ENCODE measurements around the gene HERPUD2.
"Not testable (repeated sequence)": the region's sequence is repeated elsewhere in the genome, so short reads cannot be mapped to it uniquely, and the experiment has no call there.

Gene HERPUD2

DNA sequence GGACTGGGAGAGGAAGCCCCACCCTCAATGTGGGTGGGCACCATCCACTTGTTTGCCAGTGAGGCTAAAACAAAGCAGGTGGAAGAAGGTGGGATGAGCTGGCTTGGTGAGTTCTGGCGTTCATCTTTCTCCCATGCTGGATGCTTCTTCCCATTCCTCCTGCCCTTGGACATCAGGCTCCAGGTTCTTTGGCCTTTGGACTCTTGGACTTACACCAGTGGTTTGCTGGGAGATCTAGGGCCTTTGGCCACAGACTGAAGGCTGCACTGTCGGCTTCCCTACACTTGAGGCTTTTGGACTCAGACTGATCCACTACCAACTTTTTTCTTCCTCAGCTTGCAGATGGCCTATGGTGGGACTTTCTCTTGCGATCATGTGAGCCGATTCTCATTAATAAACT, 106.3 kb downstream of the HERPUD2 start:
- H3K4me2 ChIP-seq (ENCODE audit: insufficient read depth, low read length): no peak overlapping the region
- H3K36me3 ChIP-seq (ENCODE audit: insufficient read depth, low read length): no peaks in the 10 kb centered on the region
- no peaks in the 10 kb centered on the region for H3K4me1 ChIP-seq (ENCODE audit: insufficient read depth, low read length)
- H3K79me2 ChIP-seq (ENCODE audit: insufficient read depth, low read length): no peaks in the 10 kb centered on the region
- H3K27me3 ChIP-seq (ENCODE audit: insufficient read depth, low read length, poor library complexity): peaks cover 2% of the 10 kb centered on the region
- no peaks in the 10 kb centered on the region for H4K20me1 ChIP-seq (ENCODE audit: insufficient read depth, low read length)
- H3K27ac ChIP-seq (ENCODE audit: low read length): no peak overlapping the region
- H3K9ac ChIP-seq (ENCODE audit: low read depth, low read length): no peak overlapping the region
- ATAC-seq (ENCODE audit: insufficient read depth, low read depth): no peak
- no peak overlapping the region for H3K4me3 ChIP-seq (ENCODE audit: low read depth in 1 of 2, low read length in 2 of 2)
- DNase-seq: no peak
- H3K9me3 ChIP-seq (ENCODE audit: insufficient read depth, low read length, severe bottlenecking): no peaks in the 10 kb centered on the region
- TF ChIP-seq CTCF (IDR thresholded peaks at IDR 0.05; ENCODE audit: borderline replicate concordance, extremely low read depth, low read length, poor library complexity, severe bottlenecking) (no peak), EZH2 (IDR thresholded peaks at IDR 0.05; ENCODE audit: borderline replicate concordance, low read depth, low read length, severe bottlenecking) (no peak)
- no peak overlapping the region for H2AFZ ChIP-seq (ENCODE audit: low read depth, low read length)

DNA sequence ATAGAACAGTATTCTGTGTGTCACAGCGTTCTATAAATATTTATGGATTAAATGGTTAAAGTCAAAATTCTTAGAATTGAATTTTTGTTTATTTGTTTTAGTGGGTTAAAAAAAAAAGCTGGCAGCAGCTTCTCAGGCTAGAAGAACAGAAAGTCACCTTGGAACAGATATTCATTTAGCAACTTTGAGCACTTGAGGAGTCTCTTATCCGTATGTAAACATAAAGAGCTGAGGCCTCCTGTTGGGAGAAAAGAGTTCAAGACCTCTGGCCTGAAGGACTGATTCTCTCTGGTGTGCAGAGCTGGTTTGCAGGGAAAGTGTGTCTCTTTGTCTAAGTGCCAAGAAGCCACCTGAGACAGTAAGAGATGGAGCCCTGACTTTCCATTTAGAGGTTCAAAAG, 109.9 kb downstream of the HERPUD2 start:
- Histone ChIP-seq H3K79me2 (ENCODE audit: insufficient read depth, low read length) (no peaks in the 10 kb centered on the region), H3K4me2 (ENCODE audit: insufficient read depth, low read length) (no peak overlapping the region), H3K36me3 (ENCODE audit: insufficient read depth, low read length) (no peaks in the 10 kb centered on the region), H2AFZ (ENCODE audit: low read depth, low read length) (no peak overlapping the region), H4K20me1 (ENCODE audit: insufficient read depth, low read length) (no peaks in the 10 kb centered on the region), H3K27ac (ENCODE audit: low read length) (no peak overlapping the region), H3K4me1 (ENCODE audit: insufficient read depth, low read length) (no peaks in the 10 kb centered on the region), H3K9me3 (ENCODE audit: insufficient read depth, low read length, severe bottlenecking) (no peaks in the 10 kb centered on the region), H3K4me3 (ENCODE audit: low read depth in 1 of 2, low read length in 2 of 2) (no peak overlapping the region), H3K9ac (ENCODE audit: low read depth, low read length) (no peak overlapping the region), H3K27me3 (ENCODE audit: insufficient read depth, low read length, poor library complexity) (peaks cover 2% of the 10 kb centered on the region)
- ATAC-seq (ENCODE audit: insufficient read depth, low read depth) (no peak), DNase-seq (no peak)
- TF ChIP-seq CTCF (IDR thresholded peaks at IDR 0.05; ENCODE audit: borderline replicate concordance, extremely low read depth, low read length, poor library complexity, severe bottlenecking) (no peak), EZH2 (IDR thresholded peaks at IDR 0.05; ENCODE audit: borderline replicate concordance, low read depth, low read length, severe bottlenecking) (no peak)

- not testable (repeated sequence) for H3K9ac ChIP-seq (ENCODE audit: low read depth, low read length); DNase-seq; H3K4me3 ChIP-seq (ENCODE audit: low read depth in 1 of 2, low read length in 2 of 2); ATAC-seq (ENCODE audit: insufficient read depth, low read depth); H3K4me1 ChIP-seq (ENCODE audit: insufficient read depth, low read length); H2AFZ ChIP-seq (ENCODE audit: low read depth, low read length); H3K4me2 ChIP-seq (ENCODE audit: insufficient read depth, low read length); H3K27ac ChIP-seq (ENCODE audit: low read length); H3K9me3 ChIP-seq (ENCODE audit: insufficient read depth, low read length, severe bottlenecking); H4K20me1 ChIP-seq (ENCODE audit: insufficient read depth, low read length); H3K27me3 ChIP-seq (ENCODE audit: insufficient read depth, low read length, poor library complexity); H3K36me3 ChIP-seq (ENCODE audit: insufficient read depth, low read length); H3K79me2 ChIP-seq (ENCODE audit: insufficient read depth, low read length)
These were observed 110.4 kb downstream of the HERPUD2 start for GRCh38 chr7:35584533-35584932.
